ENCODE results near the gene PLCZ1. TPM values are rescaled to one million over a fixed set of nuclear protein-coding genes. Genes with fewer than 3 reads are reported as not detected.

PLCZ1 gene
- polyA plus RNA-seq, 1 experiment: not detected

DNA sequence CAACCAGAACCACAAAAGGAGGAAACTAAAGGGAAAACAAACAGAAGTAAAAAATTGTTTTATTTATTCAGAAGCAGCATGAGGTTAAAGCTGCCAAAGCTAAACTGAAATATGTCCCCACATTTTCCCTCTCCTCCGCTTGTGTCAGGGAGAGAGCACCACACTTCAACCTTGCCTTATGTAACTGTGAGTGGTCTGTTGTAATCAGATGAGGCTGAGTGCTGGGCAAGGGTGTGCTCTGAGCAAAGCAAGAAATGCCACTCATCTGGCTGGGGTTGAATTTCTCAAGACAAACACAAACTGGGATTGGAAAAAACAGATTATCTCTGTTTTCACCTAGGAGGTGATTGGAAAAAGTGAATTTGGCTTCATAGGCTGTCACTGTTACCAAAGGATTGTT lies 12.3 kb upstream of the PLCZ1 start:
- Histone ChIP-seq H3K27me3 (ENCODE audit: control insufficient read depth, insufficient read depth, low read length) (no peaks in the 10 kb centered on the region), H3K4me3 (ENCODE audit: low read depth, low read length) (no peak overlapping the region), H3K36me3 (ENCODE audit: control insufficient read depth, insufficient read depth, low read length) (no peaks in the 10 kb centered on the region)
- CTCF ChIA-PET: interaction anchor here (0.6 to 0.7 kb wide), 2 partner anchors 12 to 43 kb away, joined by 3 read pairs; partner anchors contain the start of genes CAPZA3 and PLCZ1
- TF ChIP-seq, protein P1, sequence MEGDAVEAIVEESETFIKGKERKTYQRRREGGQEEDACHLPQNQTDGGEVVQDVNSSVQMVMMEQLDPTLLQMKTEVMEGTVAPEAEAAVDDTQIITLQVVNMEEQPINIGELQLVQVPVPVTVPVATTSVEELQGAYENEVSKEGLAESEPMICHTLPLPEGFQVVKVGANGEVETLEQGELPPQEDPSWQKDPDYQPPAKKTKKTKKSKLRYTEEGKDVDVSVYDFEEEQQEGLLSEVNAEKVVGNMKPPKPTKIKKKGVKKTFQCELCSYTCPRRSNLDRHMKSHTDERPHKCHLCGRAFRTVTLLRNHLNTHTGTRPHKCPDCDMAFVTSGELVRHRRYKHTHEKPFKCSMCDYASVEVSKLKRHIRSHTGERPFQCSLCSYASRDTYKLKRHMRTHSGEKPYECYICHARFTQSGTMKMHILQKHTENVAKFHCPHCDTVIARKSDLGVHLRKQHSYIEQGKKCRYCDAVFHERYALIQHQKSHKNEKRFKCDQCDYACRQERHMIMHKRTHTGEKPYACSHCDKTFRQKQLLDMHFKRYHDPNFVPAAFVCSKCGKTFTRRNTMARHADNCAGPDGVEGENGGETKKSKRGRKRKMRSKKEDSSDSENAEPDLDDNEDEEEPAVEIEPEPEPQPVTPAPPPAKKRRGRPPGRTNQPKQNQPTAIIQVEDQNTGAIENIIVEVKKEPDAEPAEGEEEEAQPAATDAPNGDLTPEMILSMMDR (IDR thresholded peaks at IDR 0.05; ENCODE audit: insufficient read depth, low read depth, low read length): no peak
- no peak for DNase-seq (ENCODE audit: low read depth)
- POLR2A ChIA-PET: no interaction called here

DNA sequence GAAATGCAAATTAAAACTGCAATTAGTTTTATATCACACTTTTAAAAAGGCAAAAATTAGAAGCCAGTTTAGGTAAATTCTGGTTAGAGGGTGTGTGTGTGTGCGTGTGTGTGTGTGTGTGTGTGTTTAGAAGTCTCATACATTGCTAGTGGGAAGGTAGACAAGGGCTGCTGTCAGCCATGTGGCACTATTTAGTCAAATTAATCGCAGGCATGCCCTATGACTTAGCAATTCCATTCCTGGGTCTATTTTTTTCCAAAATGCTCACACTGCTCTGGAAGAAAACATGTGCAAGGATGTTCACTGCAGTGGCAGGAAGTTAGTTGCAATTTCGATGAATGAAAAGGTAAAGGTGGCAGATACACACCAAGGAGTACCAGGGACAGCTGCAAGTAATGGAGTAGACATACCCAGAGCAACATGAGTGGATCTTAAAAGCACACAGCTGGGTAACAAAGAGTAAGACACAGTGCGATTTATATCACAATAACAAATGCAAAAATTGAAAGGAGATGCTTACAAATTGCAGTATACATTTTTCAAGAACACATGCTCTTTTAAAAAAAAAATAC lies 11.7 kb upstream of the PLCZ1 start:
- H3K36me3 ChIP-seq (ENCODE audit: control insufficient read depth, insufficient read depth, low read length): no peaks in the 10 kb centered on the region
- H3K4me3 ChIP-seq (ENCODE audit: low read depth, low read length): no peak overlapping the region
- ChIA-PET CTCF (interaction anchor here (0.6 to 0.7 kb wide), 2 partner anchors 12 to 43 kb away, joined by 3 read pairs; partner anchors contain the start of genes CAPZA3 and PLCZ1), POLR2A (no interaction called here)
- TF ChIP-seq, protein P1 (IDR thresholded peaks at IDR 0.05; ENCODE audit: insufficient read depth, low read depth, low read length): no peak
- DNase-seq (ENCODE audit: low read depth): peak; percentile 19
- no peaks in the 10 kb centered on the region for H3K27me3 ChIP-seq (ENCODE audit: control insufficient read depth, insufficient read depth, low read length)

DNA sequence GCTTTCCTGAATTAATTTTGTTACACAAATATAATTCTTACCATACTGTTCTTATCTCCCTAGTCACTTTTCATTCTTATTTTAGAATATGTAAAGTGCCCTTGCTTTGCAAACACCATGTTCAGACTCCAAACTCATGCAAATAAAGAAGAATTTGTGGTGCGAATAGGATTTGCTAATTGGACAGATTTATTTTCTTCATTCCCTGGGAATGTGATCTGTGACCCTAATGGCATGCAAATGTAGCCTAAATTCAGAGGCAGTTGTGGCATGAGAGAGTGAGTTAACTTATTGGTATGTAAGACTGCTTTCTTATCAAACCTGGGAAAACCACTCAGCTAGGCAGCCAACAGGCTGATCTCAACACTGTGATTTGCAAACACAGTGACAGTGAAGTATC lies 10.1 kb upstream of the PLCZ1 start:
- POLR2A ChIA-PET: interaction anchor here (0.5 kb wide), 1 partner anchor 17 kb away, joined by 7 read pairs; no protein-coding TSS in a partner anchor
- CTCF ChIA-PET: no interaction called here
- peak; percentile 89 for DNase-seq (ENCODE audit: low read depth)
- TF ChIP-seq, protein P1 (IDR thresholded peaks at IDR 0.05; ENCODE audit: insufficient read depth, low read depth, low read length): no peak
- Histone ChIP-seq H3K27me3 (ENCODE audit: control insufficient read depth, insufficient read depth, low read length) (no peaks in the 10 kb centered on the region), H3K36me3 (ENCODE audit: control insufficient read depth, insufficient read depth, low read length) (no peaks in the 10 kb centered on the region), H3K4me3 (ENCODE audit: low read depth, low read length) (no peak overlapping the region)

DNA sequence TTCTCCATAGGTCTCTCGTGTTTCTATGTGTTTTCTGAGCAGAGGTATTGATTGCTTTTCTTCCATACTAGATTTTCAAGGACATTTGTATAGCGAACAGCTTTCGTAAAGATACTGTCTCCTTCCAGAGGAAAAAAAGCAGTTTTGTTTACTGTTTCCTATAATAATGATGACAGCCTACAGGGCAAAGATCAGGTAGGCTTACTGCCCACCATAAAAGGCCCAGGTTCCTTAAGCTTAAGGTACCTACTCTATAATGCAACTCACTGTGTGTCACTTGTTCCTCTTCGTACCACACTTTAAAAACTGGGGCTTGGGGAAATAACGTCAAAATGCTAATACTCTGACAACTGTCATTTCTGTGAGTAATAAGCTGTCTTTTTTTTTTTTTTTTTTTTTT lies 6.7 kb downstream of the PLCZ1 start:
- CTCF ChIA-PET: no interaction called here
- Histone ChIP-seq H3K36me3 (ENCODE audit: control insufficient read depth, insufficient read depth, low read length) (no peaks in the 10 kb centered on the region), H3K27me3 (ENCODE audit: control insufficient read depth, insufficient read depth, low read length) (no peaks in the 10 kb centered on the region), H3K4me3 (ENCODE audit: low read depth, low read length) (no peak overlapping the region)
- POLR2A ChIA-PET: interaction anchor here (0.6 kb wide), 1 partner anchor 17 kb away, joined by 7 read pairs; no protein-coding TSS in a partner anchor
- TF ChIP-seq, protein P1 (IDR thresholded peaks at IDR 0.05; ENCODE audit: insufficient read depth, low read depth, low read length): no peak
- DNase-seq (ENCODE audit: low read depth): no peak

DNA sequence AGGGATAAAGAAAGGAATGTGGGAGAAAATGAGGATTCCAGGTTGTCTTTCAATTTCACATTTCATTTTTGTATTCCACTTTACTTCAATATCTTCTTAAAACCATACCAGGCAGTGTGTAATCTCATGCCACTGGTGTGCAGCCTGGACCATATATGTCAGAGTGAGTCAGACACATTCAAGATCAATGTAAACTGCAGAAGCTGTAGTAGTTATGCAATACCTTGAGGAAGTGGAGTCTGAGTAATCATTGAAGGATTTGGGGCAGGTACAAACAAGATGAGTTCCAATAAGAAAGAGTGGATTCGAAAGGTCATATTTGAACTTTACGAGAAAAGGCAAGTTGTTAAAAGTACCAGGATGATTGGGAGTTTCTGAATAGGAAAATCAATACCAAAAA lies 14.1 kb downstream of the PLCZ1 start:
- Histone ChIP-seq H3K36me3 (ENCODE audit: control insufficient read depth, insufficient read depth, low read length) (no peaks in the 10 kb centered on the region), H3K4me3 (ENCODE audit: low read depth, low read length) (no peak overlapping the region), H3K27me3 (ENCODE audit: control insufficient read depth, insufficient read depth, low read length) (no peaks in the 10 kb centered on the region)
- ChIA-PET CTCF (no interaction called here), POLR2A (no interaction called here)
- no peak for DNase-seq (ENCODE audit: low read depth)
- TF ChIP-seq, protein P1 (IDR thresholded peaks at IDR 0.05; ENCODE audit: insufficient read depth, low read depth, low read length): no peak

All from BJ (cell line).